RPMI8226 (cell line): ENCODE results near the gene PROC.

Experiments
- DNase-seq: peaks from one replicate; pipeline ENCODE4 v3.0.0-alpha.2; 2015

Gene PROC

DNA sequence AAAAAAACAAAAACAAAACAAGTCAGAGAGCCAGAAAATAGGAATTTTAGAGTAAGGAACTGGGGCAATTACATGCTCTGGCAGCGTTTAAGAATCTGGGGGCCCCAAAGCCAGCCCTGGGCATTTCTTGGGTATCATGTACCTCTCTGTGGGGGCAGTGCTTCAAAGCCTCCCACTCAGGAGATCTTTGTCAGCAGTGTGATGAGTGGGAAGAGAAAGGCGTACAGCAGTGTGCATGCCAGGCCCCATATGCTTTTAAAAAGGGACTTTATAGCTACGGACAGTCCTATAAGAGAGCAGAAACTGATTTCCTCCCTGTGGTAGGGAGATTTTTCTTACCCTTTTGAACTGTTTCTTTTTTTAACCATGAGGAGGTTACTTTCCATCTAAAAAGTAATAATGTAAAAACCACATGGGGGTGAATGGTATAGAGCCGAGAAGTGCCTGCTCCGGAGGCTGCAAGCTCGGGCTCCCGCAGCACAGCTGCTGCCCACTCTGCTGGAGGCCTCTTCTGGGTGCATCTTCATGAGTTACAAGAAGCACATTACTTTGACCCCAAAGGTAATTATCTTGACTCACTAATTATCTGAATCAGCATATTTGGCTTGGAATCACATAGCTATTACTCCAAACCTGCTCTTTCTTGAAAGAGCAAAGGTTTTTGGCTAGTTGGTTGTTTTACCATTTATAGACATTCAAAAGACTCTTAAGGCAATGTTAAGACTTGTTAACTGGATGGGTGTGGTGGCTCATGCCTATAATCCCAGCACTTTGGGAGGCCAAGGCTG is 46.4 kb downstream of the PROC start:
- DNase-seq: no peak

DNA sequence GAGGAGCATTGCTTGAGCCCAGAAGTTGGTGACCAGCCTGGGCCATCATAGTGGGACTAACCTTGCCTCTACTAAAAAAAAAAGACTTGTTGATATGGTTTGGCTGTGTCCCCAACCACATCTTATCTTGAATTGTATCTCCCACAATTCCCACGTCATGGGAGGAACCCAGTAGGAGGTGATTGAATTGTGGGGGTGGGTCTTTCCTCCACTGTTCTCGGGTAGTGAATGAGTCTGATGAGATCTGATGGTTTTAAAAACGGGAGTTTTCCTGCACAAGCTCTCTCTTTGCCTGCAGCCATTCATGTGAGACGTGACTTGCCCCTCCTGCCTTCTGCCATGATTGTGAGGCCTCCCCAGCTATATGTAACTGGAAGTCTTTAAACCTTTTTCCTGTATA is 47.0 kb downstream of the PROC start:
- no peak for DNase-seq

DNA sequence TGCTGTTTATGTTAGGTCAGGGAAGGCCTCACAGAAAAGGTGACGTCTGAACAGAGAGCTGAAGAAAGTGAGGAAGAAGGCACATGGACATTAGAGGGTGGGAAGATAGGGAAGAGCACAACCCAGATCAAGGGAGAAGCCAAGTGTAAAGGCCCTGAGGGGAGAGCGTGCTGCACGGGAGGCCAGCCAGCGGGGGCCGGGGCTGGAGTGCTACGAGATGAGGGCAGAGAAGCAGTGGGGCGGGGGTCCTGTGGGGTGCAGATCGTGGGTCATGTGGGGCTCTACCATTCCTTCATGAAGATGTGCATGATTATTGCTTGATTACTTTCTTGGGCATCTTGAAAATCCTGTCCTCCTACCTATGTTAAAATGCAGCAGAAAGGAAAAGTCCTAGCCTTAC is 50.8 kb downstream of the PROC start:
- no peak for DNase-seq

DNA sequence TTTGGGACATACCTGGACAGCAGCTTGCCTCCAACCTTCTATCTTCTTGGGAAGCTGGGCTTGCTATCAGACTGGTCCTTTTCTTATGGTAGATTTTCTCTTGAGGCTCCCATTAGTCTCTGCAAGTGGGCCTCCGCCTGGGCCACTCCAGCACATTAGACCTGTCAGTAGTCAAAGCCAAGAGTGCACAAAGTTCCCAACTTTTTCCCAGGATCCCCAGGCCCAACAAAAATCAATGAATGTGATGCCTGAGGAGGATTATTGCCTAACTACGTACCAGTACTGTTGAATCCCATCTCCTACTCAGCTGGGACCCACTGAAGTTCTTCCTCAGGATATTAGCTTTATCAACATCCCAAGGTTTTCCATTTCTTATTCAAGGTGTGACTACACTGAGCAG is 51.7 kb downstream of the PROC start:
- no peak for DNase-seq

DNA sequence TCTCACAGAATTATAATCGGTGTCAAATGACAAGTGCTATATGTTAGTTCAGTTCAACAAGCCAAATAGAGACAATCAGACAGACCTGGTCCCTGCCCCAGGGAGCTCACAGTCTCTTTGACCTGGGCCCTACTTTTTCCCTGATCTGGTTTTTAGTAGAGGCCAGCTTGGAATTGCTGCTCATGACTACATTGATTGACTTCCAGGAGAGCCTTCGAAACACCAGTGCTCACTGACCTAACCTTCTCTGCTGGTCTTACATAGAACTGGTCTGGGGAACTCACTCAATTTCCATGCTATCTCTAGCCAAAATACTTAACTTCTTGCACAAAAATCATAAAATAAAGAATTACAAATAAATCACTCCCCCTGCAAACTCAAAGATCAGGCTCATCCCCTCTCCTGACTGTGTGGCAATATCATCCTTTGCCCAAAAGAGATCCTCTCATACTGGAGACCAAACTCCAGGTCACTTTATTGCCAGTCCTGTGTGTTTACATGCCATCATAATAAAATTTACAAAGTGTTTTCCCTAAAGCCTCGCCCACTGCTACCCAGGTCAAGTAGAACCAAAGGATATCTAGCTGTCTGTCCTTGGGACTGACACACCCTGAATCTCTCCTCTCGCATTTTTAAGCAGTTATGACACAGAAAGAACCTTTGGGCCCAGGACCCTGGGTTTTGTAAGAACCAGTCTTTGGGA is 53.2 kb downstream of the PROC start:
- DNase-seq: no peak

DNA sequence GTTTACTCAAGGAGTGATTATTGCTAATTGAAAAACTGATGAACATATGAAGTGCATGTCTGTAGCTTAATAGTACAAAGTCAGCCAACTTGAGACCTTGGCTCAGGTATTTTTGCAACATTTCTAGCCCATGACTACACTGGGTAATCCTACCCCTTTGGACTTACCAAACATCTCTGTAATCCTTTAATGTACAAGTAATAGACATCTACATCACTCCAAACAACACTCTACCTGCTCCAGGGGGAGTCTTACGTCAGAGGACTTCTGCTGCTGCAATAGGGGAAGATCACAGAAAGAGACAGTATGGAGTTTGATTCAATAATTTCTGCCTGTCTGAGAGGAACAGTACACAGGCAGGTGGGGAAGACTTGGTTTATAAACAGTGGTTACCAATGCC is 54.0 kb downstream of the PROC start:
- DNase-seq: no peak

DNA sequence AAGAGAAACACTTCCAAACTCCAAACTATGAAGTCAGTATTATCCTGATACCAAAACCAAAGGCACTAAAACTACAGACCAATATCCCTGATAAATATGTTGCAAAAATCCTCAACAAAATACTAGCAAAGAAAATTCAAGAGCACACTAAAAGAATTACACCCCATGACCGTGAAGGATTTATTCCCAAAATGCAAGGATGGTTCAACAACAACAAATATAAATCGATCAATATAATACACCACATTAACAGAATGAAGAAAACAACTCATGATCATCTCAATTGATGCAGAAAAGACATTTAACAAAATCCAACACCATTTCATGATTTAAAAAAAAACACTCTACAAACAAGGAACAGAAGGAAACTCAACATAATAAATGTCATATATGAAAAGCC is 57.6 kb downstream of the PROC start:
- no peak for DNase-seq
